Lower leg skin (tissue), 4 donors: ENCODE data around the gene FAM47E. TPM values are rescaled to one million over a fixed set of nuclear protein-coding genes. Genes with fewer than 3 reads are reported as not detected.

Experiments used
- DNase-seq, 2 donors: peaks; one replicate each; pipeline ENCODE4 v3.0.0-alpha.2; 2019; ENCODE audit warnings: low spot score in 2 of 2
- H3K4me3 ChIP-seq: fragments of 200-600 bp; sonication (generic); 2 replicates; pipeline ENCODE4 v1.5.1; 2017; ENCODE audit warnings: mild to moderate bottlenecking, low read depth; ENCODE audit not compliant: poor library complexity, severe bottlenecking
- POLR2A ChIP-seq, 2 donors: fragments of 450-650 bp; IDR thresholded peaks; one replicate each; pipeline ENCODE4 v1.6.1; 2016 to 2017; ENCODE audit warnings: antibody characterized with exemption in 2 of 2, mild to moderate bottlenecking in 1 of 2, moderate library complexity in 1 of 2
- WGBS, 2 donors: methylation state at CpG; one replicate each; pipeline ENCODE4 v1.1.5; 2018; 5-methylcytosine and 5-hydroxymethylcytosine counted together
- intact Hi-C: fragments of 100-400 bp; cut with DNase I; formaldehyde crosslinking; loops from one replicate; pipeline ENCODE4 v1.15.0; 2023; ENCODE audit warnings: low total_unique reads
- total RNA-seq, 4 donors: library from RNA; depleted of rRNA; stranded (reverse); fragments of >200 nt; gene quantifications; one replicate each; pipeline ENCODE4 v1.1.0, GENCODE V29; 2016
- TF ChIP-seq, protein P1 (sequence below), 3 donors: fragments of 450-650 bp; IDR thresholded peaks; one replicate each; pipeline ENCODE4 v1.5.1; 2016; ENCODE audit warnings: antibody characterized with exemption in 3 of 3, mild to moderate bottlenecking in 3 of 3, moderate library complexity in 2 of 3

Gene FAM47E
- total RNA-seq, 4 donors from 2014 or later: 0.62 to 4.7 (median 1.3) TPM; not detected in 1

DNA sequence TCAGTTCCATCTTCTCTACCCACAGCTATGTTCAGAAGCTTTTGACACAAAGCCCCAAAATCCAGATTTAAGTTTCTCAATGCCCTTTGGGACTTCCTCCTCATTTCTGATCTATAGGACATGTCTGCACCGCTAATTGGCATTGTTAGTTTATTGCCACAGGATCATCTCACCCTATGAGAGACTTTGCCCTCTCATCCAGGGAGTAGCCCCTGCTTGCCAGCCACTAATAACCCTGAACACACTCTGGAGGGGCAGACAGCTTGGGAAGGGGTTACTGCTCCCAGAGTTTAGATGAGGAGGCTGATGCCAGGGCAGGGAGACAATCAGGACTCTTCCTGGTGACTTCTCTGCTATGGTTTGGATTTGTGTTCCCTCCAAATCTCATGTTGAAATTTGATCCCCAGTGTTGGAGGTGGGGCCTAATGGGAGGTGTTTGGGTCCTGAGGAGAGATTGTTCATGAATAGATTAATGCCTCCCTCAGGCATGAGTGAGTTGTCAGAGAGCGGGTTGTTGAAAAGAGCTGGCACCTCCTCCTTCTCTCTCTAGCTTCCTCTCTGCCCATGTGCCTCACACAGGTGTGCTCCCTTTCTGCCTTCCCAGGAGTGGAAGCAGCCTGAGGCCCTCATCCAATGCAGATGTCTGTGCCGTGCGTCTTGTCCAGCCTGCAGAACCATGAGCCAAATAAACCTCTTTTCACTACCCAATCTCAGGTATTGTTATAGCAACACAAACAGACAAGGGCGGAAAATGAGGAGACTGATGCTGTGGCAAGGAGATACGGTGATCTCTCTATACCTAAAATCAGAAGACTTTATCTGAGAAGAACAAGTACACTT lies 34.3 kb upstream of the FAM47E start:
- DNase-seq: no peak
- WGBS, 2 donors: 68 to 72% methylated on average over 6 of the region's 6 CpGs
- no peak overlapping the region for H3K4me3 ChIP-seq
- intact Hi-C loops: no loop called here
- TF ChIP-seq, protein P1, sequence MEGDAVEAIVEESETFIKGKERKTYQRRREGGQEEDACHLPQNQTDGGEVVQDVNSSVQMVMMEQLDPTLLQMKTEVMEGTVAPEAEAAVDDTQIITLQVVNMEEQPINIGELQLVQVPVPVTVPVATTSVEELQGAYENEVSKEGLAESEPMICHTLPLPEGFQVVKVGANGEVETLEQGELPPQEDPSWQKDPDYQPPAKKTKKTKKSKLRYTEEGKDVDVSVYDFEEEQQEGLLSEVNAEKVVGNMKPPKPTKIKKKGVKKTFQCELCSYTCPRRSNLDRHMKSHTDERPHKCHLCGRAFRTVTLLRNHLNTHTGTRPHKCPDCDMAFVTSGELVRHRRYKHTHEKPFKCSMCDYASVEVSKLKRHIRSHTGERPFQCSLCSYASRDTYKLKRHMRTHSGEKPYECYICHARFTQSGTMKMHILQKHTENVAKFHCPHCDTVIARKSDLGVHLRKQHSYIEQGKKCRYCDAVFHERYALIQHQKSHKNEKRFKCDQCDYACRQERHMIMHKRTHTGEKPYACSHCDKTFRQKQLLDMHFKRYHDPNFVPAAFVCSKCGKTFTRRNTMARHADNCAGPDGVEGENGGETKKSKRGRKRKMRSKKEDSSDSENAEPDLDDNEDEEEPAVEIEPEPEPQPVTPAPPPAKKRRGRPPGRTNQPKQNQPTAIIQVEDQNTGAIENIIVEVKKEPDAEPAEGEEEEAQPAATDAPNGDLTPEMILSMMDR (IDR thresholded peaks at IDR 0.05): no peak
- TF ChIP-seq POLR2A (IDR thresholded peaks at IDR 0.05): no peak

GRCh38 chr4:76219299-76220055 lies 32.0 kb upstream of the FAM47E start:
- intact Hi-C loops: no loop called here
- no peak for DNase-seq
- 36 to 49% methylated on average over 7 of the region's 7 CpGs for WGBS, 2 donors
- no peak overlapping the region for H3K4me3 ChIP-seq
- TF ChIP-seq, protein P1 (IDR thresholded peaks at IDR 0.05): no peak
- TF ChIP-seq POLR2A (IDR thresholded peaks at IDR 0.05): no peak

- H3K4me3 ChIP-seq: no peak overlapping the region
- DNase-seq: no peak
- intact Hi-C loops: no loop called here
- 62 to 71% methylated on average over 3 of the region's 3 CpGs for WGBS, 2 donors
- TF ChIP-seq POLR2A (IDR thresholded peaks at IDR 0.05): no peak
- TF ChIP-seq, protein P1 (IDR thresholded peaks at IDR 0.05): no peak
Measured at GRCh38 chr4:76224171-76224570, 27.4 kb upstream of the FAM47E start.

DNA sequence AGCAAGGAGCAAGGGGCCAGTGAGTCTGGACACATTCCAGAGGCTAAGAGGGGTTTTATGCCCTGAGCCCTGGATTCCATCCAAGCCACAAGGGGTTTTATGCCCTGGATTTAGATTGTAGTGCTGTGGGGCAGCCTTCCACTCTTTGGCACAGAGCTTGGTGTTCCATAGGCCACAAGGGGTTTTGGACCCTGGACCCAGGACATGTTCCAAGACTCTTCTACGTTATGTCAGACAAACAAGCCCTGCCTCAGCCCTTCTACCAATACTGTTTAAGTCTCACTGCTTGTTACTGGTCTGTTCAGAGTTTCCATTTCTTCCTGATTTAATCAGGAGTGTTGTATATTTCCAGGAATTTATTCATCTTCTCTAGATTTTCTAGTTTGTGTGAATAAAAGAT lies 25.1 kb upstream of the FAM47E start:
- WGBS, 2 donors: 0% methylated on average over 1 of the region's 1 CpG
- TF ChIP-seq, protein P1 (IDR thresholded peaks at IDR 0.05): no peak
- TF ChIP-seq POLR2A (IDR thresholded peaks at IDR 0.05): no peak
- intact Hi-C loops: no loop called here

GRCh38 chr4:76232681-76233080 lies 18.8 kb upstream of the FAM47E start:
- no peak overlapping the region for H3K4me3 ChIP-seq
- no peak for TF ChIP-seq POLR2A (IDR thresholded peaks at IDR 0.05)
- TF ChIP-seq, protein P1 (IDR thresholded peaks at IDR 0.05): no peak
- intact Hi-C loops: no loop called here
- DNase-seq: no peak
- 35 to 49% methylated on average over 1 of the region's 1 CpG for WGBS, 2 donors

More for the DNA sequence above, 25.1 kb upstream of the FAM47E start:
- no peak overlapping the region for H3K4me3 ChIP-seq
- DNase-seq: no peak
